Left colon (tissue), 2 donors: ENCODE data around the gene ZNF37A. TPM values are rescaled to one million over a fixed set of nuclear protein-coding genes. Genes with fewer than 3 reads are reported as not detected.
"Not testable (repeated sequence)": the region's sequence is repeated elsewhere in the genome, so short reads cannot be mapped to it uniquely, and the experiment has no call there.

Experiments
- ATAC-seq: fragments of 200-7000 bp; cut with Tn5 transposase; one replicate; pipeline ENCODE4 v1.9.1; 2020; ENCODE audit warnings: mild to moderate bottlenecking, moderate library complexity
- DNase-seq, 2 donors: peaks; one replicate each; pipeline ENCODE4 v3.0.0-alpha.2; 2020
- intact Hi-C, 2 donors: fragments of 100-400 bp; cut with DNase I in 1 of 2; cut with micrococcal nuclease in 1 of 2; formaldehyde crosslinking; loops; one replicate each; pipeline versions ENCODE4 v1.11.2 to v1.14.0; 2022; cut with DNase I, micrococcal nuclease
- total RNA-seq, 2 donors: library from RNA; stranded (reverse); fragmentation: NEBNext Ultra II Directional; extraction: Animal tissue kit (Norgen Biotek cat#: 25700); gene quantifications; one replicate each; pipeline ENCODE4 v1.2.1, GENCODE V29; 2021
- donor health status: DM: no; HTN: no; CAD: no.
- donor health status: DM: yes; HTN: yes; CAD: no.

Gene ZNF37A
- total RNA-seq, 2 donors from 2014 or later = 8.8 TPM

GRCh38 chr10:38143587-38143986 lies 49.5 kb downstream of the ZNF37A start:
- DNase-seq (no peak), ATAC-seq (no peak)
- intact Hi-C loops = no loop called here

DNA sequence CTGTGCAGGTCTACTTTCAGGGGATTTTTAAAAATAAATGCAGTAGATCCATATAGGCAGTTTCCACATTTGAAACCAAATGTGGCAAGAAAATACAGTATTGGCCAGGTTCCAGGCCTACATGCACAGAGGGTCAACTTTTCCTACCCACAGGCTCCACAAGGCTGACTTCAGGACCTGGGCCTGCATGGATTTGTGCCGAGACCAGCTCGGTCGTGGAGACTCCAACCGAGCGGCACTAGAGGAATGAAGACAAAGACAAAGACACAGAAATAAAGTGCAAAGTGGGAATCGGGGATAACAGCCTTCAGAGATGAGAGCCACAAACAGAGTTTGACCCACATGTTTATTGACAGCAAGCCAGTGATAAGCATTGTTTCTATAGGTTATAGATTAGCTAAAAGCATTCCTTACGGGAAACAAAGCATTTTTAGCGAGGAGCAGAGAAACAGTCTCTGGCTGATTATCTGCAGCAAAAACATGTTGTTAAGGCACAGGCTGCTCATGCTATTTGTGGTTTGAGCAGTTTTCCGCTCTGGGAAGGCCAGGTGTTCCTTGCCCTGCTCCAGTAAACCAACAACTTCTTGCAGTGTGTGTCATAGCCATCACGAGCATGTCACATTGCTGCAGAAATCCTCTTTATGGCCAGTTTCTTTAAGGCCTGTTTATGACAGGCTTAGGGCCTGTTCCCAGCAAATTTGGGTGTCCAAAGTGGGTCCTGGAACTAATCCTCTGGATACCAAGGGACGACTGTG lies 52.6 kb downstream of the ZNF37A start:
- no peak for ATAC-seq
- intact Hi-C loops = no loop called here
- DNase-seq = no peak

DNA sequence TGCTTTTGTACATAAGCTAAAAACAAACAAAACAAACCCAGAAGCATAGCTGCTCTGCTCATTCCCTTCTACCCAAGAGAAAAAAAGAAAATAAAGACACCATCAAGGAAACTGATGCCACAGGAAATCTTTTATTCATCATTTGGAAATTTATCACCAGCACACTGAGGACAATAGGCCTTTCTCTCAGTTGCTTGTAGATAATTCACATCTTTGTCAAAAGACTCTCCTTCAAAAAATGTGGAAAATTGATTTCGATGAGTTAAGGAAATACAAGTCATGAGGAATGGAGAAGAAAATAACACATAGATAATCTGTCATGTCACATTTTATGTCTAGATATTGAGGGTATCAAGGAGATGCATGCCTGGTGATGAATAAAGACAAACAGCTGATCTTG lies 53.5 kb downstream of the ZNF37A start:
- no peak for ATAC-seq
- DNase-seq = no peak
- intact Hi-C loops = no loop called here

- intact Hi-C loops, DNase-seq, ATAC-seq: not testable (repeated sequence)
Measured at GRCh38 chr10:38150891-38151463, 56.8 kb downstream of the ZNF37A start.

DNA sequence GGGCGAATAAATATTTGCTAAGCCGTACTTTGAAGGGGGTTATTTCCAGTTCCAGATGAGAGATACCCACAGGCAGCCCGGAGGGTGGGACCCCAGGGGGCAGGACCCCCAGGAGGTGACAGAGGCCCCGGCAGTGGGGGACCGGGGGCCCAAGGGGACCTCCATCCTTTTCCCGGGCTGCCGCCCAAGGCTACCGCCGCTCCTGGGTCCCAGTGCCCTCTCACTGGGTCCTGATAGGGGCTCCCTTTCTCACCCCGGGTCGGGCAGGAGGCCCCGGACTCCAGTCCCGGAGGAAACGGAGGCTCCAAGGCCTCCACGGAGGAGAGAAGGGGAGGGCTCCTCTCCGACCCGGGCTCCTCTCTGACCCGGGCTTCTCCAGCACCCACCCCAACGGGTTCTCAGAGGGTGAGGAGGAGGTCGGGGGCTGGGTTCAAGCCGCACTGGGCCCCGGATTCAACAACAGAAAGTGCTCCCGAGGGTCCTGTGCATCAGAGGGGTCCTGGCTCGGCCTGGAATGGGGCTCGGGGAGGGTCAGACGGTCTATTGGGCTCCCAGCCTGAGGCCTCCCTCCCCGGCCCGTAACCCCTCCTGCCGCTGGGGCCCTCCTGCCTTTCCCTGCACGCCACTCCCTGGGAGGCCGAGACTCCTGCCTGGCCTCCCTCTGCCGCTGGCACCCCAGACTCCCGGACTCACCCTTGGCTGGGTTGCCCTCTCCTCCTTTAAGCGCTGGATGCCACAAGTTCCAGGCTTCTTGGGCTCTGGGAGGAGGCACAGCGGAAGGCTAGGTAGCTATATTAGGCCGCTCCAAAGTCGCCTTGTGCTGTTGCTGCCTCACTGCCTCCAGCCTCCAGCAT lies 62.5 kb downstream of the ZNF37A start:
- intact Hi-C loops = no loop called here
- DNase-seq = no peak
- no peak for ATAC-seq

DNA sequence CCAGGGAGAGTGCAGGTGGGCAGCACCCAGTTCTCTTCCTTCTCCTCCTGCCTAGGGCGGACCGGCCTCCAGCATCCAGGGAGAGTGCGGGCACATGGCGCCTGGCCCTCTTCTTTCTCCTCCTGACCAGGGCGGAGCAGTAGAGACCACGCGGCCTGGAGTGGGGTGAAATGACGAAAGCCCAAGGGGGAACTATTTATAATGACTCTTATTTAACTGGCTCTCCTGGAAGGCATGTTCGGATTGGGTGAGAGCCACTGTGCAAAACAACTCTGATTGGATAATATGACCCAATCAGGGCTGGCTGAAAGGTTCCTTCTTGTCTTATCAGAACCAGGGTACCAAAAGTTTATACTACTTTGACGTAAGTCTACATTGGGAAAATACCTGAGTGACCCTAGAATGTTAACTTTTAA lies 63.1 kb downstream of the ZNF37A start:
- intact Hi-C loops = no loop called here
- DNase-seq (no peak), ATAC-seq (no peak)

DNA sequence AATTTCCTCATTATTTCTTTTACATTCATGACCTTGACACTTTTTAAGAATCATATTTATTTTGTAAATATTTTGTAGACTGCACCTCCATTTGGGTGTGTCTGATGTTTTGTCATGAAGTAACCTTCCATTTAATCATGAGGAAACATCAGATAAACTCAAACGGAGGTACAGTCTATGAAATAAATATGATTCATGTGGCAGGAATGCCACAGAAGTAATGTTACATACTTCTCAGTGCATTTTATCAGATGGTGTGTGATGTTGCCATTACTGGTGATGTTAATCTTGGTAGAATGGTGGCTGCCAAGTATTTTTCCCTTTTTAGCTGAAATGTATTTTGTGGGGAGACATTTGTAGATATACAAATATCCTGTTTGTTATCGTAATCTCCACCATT lies 64.9 kb downstream of the ZNF37A start:
- intact Hi-C loops = no loop called here
- ATAC-seq (no peak), DNase-seq (no peak)

DNA sequence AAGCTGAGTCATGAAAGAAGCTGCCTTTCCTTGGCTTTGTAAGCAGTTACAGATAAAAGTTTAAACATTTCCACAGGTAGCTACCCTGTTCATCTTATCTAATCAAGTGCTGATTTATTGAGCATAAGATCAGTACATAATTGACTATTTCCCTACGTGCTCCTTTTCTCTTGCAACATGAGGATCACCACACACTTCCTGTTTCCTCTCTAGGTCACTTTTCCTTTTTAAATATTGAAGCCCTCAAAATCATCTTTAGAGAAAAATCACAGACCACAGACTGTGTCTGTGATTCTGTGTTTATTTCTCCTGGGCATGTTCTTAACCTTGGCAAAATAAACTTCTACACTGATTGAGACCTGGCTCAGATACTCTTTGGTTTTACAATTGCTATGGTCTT lies 69.5 kb downstream of the ZNF37A start:
- intact Hi-C loops = no loop called here
- no peak for DNase-seq
- no peak for ATAC-seq

DNA sequence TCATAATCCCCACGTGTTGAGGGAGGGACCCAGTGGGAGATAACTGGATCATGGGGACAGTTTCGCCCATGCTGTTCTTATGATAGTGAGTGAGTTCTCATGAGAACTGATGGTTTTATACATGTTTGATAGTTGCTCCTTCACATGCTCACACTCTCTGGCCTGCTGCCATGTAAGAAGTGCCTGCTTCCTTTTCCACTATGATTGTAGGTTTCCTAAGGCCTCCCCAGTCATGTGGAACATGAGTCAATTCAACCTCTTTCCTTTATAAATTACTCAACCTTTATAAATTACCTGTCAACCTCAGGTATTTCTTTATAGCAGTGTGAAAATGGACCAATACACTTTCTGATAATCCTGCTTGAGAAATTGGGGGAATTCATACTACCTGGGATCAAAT lies 80.2 kb downstream of the ZNF37A start:
- no peak for DNase-seq
- intact Hi-C loops = no loop called here
- ATAC-seq = no peak

GRCh38 chr10:38184477-38184876 lies 90.3 kb downstream of the ZNF37A start:
- no peak for ATAC-seq
- DNase-seq = no peak
- intact Hi-C loops = no loop called here

Other genes starting within 250 kb of the ZNF37A start
- gene ZNF248, start 236.7 kb upstream of the ZNF37A start, total RNA-seq = 10 to 100 TPM in 1 of 2 donors, 1 to 10 TPM in 1; 8.4 to 11.6 TPM
- gene ZNF25, start 117.7 kb upstream of the ZNF37A start, total RNA-seq = 1 to 10 TPM; 2.7 to 5.0 TPM
- 10 to 100 TPM; 28.2 to 32.9 TPM for gene ZNF33A, start 83.7 kb upstream of the ZNF37A start, total RNA-seq